ENCODE measurements around the gene SIRT7.

SIRT7 gene

GRCh38 chr17:81863123-81863675 lies 54.8 kb downstream of the SIRT7 start:
- TF ChIP-seq CTCF (IDR thresholded peaks at IDR 0.05; ENCODE audit: low read depth, low read length): no peak
- no peak for DNase-seq (ENCODE audit: extremely low read depth, low read depth)

Data from AG09319 (cell line).